ENCODE data around the gene TEDDM1.

The TEDDM1 gene

DNA sequence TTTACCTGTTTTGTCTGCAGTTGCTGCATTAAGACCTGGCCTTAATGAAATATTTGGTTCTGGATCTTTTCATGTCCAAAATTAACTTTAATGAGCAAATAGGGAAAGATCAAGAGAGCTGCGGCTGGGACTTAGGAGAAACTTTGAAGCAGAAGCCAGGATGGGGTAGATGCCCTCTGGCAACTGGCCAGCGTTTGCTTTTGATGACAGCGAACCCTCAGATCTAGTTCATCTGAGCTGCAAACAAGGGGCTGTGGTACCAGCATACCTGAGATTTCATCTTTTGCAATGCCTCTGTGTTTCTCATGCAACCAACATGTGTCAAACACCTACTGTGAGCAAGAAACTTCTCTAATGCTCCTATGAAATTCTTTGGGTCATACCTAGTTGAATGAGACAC lies 13.0 kb upstream of the TEDDM1 start:
- no peaks in the 10 kb centered on the region for H3K27me3 ChIP-seq (replicated peaks; ENCODE audit: control insufficient read depth, insufficient read depth, low read length)

GRCh38 chr1:182410620-182411273 lies 10.3 kb upstream of the TEDDM1 start:
- no peaks in the 10 kb centered on the region for H3K27me3 ChIP-seq (replicated peaks; ENCODE audit: control insufficient read depth, insufficient read depth, low read length)
- H3K4me3 ChIP-seq (replicated peaks; ENCODE audit: low read depth, low read length), result no peak overlapping the region
- H3K36me3 ChIP-seq (ENCODE audit: control insufficient read depth, insufficient read depth, low read length), result no peaks in the 10 kb centered on the region
- DNase-seq (ENCODE audit: extremely low read depth, insufficient read length), result no peak
- no peak for TF ChIP-seq CTCF (IDR thresholded peaks at IDR 0.05; ENCODE audit: insufficient read depth, low read length, poor library complexity, severe bottlenecking)

More for the DNA sequence above, 13.0 kb upstream of the TEDDM1 start:
- Histone ChIP-seq H3K4me3 (replicated peaks; ENCODE audit: low read depth, low read length) (no peak overlapping the region), H3K36me3 (ENCODE audit: control insufficient read depth, insufficient read depth, low read length) (no peaks in the 10 kb centered on the region)
- no peak for TF ChIP-seq CTCF (IDR thresholded peaks at IDR 0.05; ENCODE audit: insufficient read depth, low read length, poor library complexity, severe bottlenecking)
- no peak for DNase-seq (ENCODE audit: extremely low read depth, insufficient read length)

GRCh38 chr1:182410138-182410537 lies 9.7 kb upstream of the TEDDM1 start:
- no peak for TF ChIP-seq CTCF (IDR thresholded peaks at IDR 0.05; ENCODE audit: insufficient read depth, low read length, poor library complexity, severe bottlenecking)
- DNase-seq (ENCODE audit: extremely low read depth, insufficient read length), result no peak
- no peaks in the 10 kb centered on the region for H3K36me3 ChIP-seq (ENCODE audit: control insufficient read depth, insufficient read depth, low read length)
- H3K4me3 ChIP-seq (replicated peaks; ENCODE audit: low read depth, low read length), result no peak overlapping the region
- no peaks in the 10 kb centered on the region for H3K27me3 ChIP-seq (replicated peaks; ENCODE audit: control insufficient read depth, insufficient read depth, low read length)

DNA sequence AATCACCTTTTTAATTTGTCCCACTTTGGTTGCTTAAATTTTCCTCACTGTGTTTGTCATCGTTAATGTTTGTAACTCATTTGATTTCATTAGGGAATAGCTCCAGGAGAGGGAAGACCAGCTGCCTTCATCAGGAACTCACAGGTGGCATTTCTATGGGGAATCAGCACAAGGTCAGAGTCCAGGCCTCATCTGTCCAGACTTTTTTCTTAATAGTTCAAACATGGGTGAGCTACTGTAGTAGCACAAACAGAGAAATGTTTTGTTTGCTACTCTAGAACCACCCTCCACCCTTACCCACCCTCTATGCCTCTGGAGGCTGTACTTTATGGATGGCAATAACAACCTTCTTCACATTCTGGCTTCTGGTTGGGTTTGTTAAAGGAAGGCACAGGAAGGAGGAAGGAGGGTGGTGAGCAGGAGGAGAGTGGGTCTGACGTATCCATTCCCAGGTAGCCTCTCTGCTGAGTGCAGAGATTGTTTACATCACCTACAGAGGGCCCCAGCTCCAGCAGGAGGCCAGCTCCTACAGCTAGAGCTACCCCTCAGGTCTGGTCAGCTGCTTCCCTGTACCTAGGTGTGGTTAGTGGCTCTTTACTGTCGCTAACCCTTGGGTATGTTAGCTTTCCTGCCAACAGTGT lies 8.1 kb upstream of the TEDDM1 start:
- TF ChIP-seq CTCF (IDR thresholded peaks at IDR 0.05; ENCODE audit: insufficient read depth, low read length, poor library complexity, severe bottlenecking), result no peak
- Histone ChIP-seq H3K4me3 (replicated peaks; ENCODE audit: low read depth, low read length) (no peak overlapping the region), H3K36me3 (ENCODE audit: control insufficient read depth, insufficient read depth, low read length) (no peaks in the 10 kb centered on the region), H3K27me3 (replicated peaks; ENCODE audit: control insufficient read depth, insufficient read depth, low read length) (no peaks in the 10 kb centered on the region)
- no peak for DNase-seq (ENCODE audit: extremely low read depth, insufficient read length)

- Histone ChIP-seq H3K27me3 (replicated peaks; ENCODE audit: control insufficient read depth, insufficient read depth, low read length) (no peaks in the 10 kb centered on the region), H3K36me3 (ENCODE audit: control insufficient read depth, insufficient read depth, low read length) (no peaks in the 10 kb centered on the region), H3K4me3 (replicated peaks; ENCODE audit: low read depth, low read length) (no peak overlapping the region)
- TF ChIP-seq CTCF (IDR thresholded peaks at IDR 0.05; ENCODE audit: insufficient read depth, low read length, poor library complexity, severe bottlenecking), result no peak
- DNase-seq (ENCODE audit: extremely low read depth, insufficient read length), result no peak
Observed at GRCh38 chr1:182407724-182408123, 7.3 kb upstream of the TEDDM1 start.
